K562 treated with DMSO at 1 percent for 12 hours (cell line): Measurements from ENCODE around the gene LARP4B. TPM values are rescaled to one million over a fixed set of nuclear protein-coding genes. Genes with fewer than 3 reads are reported as not detected.

Experiments
- total RNA-seq: library from RNA; unstranded; fragments of 300-600 nt; gene quantifications from 2 replicates; pipeline ENCODE4 v1.2.3, GENCODE V29; 2022; ENCODE audit not compliant: insufficient read depth

The LARP4B gene
- 7.4 and 27.3 TPM in 2 replicates for total RNA-seq

DNA sequence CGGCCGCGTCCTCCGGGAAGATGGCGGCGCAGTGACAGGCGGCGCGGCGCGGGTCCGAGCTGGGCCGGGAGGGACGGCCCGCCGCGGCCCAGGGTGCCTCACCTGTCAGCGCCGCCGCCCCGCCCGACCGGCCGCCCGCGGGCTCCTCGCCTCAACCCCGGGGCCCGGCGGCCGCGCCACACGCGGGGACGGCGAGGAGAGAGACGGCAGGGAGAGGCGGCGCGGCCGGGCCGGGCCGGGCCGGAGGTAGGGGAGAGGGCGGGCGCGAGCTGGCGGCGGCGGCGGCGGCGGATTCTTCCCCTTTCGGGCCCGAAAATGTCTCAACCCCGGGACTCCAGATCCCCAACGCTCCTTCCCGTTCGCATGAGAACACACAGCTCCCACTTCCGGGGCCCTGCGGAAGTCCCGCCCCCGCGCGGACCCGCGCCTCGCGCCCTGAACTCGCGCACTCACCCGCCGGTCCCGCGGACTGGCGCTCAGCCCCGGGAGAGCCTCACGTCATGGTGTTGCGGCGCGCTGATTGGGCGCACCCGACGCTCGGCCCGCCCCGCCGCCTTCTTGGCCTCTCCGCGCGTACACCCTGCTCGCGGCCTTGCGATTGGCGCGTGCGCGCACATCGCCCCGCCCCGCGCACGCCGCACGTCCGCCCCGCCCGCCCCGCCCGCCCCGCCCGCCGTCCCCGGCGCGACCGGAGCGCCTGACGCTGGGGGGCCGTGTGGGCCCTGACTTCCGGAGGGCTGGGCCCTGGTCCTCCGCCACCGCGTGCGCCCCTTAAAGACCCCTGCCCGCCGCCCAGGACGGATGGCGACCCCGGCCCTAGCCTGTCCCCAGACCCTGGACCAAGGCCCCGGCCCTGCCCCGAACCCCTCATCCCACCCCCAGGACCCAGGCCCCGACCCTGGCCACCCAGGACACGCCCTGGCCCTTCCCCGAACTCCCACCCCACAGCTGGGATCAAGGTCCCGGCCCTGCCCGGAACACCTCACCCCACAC is at the start of gene LARP4B:
TSS of gene LARP4B (minus strand) at position 380 of the 993 bp plus-strand sequence. CDS start 45,984 bp downstream, outside the sequence.

Other genes with a start within 250 kb of the LARP4B start
- gene DIP2C, start 242.0 kb downstream of the LARP4B start, total RNA-seq, result not detected in 2 replicates
- gene GTPBP4, start 56.7 kb upstream of the LARP4B start, total RNA-seq, result 18.4 and 27.6 TPM in 2 replicates
- not detected in 2 replicates for gene IDI2, start 94.2 kb upstream of the LARP4B start, total RNA-seq
- gene IDI1, start 117.4 kb upstream of the LARP4B start, total RNA-seq, result 31.0 and 70.2 TPM in 2 replicates
- gene WDR37, start 124.7 kb upstream of the LARP4B start, total RNA-seq, result 3.5 and 13.0 TPM in 2 replicates